Superior temporal gyrus (tissue), 1 donor: ENCODE results near the gene HMGN5.

Source experiments
- DNase-seq: peaks from one replicate; pipeline ENCODE4 v3.0.0-alpha.2; 2016; ENCODE audit errors: extremely low spot score

Gene HMGN5, protein sequence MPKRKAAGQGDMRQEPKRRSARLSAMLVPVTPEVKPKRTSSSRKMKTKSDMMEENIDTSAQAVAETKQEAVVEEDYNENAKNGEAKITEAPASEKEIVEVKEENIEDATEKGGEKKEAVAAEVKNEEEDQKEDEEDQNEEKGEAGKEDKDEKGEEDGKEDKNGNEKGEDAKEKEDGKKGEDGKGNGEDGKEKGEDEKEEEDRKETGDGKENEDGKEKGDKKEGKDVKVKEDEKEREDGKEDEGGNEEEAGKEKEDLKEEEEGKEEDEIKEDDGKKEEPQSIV

DNA sequence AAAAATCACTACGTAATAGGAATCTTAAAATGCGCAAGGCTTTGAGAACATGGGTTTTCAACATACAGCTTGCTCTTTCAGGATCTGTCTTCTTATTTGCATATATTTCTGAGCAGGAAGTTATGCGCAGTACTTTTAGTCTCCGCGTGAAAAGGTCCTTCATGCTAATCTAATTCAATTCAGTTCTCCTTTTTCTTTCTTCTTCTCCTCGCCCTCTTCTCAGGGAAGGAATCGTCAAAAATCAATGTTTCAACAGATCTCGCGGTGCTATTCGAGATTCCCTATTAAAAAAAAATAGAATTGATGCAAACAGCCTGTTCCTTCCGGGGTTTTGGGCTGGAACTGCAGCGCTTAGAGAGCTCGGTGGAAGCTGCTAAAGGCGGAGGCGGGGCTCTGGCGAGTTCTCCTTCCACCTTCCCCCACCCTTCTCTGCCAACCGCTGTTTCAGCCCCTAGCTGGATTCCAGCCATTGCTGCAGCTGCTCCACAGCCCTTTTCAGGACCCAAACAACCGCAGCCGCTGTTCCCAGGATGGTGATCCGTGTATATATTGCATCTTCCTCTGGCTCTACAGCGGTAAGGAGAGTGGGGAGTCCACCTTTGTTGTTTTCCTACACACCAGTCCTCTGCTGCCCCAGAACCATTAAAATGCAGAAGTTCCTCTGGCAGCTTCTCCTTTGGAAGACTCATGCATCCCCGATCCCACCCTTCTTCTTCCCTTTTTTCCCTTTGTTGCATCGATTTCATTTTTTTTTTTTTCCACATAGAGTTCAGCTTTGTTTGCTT lies at the start of gene HMGN5, which contains the start of gene SH3BGRL:
TSS of gene HMGN5 (minus strand) at position 243 of the 785 bp plus-strand sequence. CDS start 80,364 bp downstream, outside the sequence.
TSS of gene SH3BGRL (plus strand) at position 432 of the 785 bp plus-strand sequence. CDS start at position 531, 99 bp downstream.
- DNase-seq = peak; percentile 74

DNA sequence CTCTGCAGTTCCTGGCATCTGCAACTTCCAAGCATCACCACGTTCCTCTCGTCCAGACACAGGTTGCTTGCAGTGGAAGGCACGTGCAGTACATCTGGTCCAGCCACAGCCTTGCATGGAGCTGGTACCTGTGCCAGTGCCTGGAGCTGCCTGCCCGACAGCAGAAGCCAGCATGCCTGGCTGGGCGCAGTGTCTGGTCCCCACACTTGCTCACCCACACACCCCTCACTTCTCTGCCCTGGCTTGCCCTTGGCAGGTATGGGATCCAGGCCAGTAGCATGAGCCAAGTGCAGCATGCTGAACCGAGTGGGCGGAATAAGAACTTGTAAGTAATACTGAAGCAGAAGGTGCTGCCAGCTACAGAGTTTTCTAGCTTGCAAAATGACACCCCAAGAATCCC lies 40.0 kb upstream of the HMGN5 start:
- no peak for DNase-seq

DNA sequence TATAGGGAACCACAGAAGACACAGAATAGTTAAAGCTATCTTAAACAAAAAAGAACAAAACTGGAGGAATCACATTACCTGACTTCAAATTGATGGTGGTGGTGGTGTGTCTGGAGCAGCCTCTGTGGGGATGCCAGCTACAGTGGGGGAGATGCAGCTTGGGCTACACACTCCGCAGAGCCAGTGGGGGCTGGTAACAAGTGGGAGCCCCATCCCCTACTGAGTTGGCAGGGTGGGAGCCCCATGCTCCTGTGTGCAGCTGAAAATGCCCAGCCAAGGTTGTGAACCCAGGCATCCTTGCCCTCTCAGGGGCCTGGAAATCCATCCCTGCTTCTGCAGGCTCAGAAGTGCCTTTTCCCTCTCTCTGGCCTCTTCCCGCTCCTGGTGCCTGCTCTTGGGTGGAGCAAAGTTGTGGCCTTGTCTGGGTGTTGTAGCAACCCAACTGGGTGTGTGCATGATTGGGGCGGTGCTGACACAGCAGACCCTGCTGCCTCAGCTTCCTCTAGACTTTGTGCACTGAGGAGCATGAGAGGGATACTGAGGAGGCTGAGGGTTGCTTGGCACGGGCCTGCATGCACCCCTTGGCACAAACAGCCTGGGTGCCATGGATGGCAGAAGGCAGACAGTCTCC lies 39.1 kb upstream of the HMGN5 start:
- DNase-seq = no peak

DNA sequence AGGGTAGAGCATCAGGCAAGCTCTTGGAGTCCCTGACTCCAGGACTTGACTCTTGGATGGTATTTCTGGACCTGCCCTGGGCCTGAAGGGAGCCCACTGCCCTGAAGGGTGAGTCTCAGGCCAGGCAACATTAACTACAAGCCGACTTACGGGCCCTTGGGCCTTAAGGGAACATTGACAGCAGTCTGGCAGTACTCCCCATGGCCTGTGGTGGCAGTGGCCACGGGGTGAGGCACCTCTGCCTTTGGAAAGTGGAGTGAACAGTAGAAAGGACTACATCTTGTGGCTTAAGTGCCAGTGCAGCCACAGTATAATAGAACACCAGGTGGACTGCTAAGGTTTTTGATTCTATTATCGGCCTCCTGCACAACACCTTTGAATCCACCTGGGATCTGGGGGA lies 36.5 kb upstream of the HMGN5 start:
- DNase-seq = no peak

DNA sequence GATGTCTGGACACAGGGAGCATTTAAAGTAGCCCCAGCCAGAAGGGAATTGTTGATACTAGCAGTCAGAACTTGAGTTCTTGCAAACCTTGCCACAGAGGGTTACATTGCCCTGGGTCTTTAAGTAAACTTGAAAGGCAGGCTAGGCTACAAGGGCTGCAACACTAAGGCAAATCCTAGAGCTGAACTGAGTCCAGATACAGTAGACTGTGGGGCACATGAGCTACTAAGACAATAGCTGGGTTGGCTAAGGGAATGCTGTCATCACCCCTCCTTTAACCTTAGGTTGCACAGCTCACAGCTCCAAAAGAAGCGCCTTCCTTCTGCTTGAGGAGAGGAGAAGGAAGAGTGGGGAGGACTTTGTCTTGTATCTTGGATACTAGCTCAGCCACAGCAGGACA lies 35.8 kb upstream of the HMGN5 start:
- DNase-seq = no peak

DNA sequence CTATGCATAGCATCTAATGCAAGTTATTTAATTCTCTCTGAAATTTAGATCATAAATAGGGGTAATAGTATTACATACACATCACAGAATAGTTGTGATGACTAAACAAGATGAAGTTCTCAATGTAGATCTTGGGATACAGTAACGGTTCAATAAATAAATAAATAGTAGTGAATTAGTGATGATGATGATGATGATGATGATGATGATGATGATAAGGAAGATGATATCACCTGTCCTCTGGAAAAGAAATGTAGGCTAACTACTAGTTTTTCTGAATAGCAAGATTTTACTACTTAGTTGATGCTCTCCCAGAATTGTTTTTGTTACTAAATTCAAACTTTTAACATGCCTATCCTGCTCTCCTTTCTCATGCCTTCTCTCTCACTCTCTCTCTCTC lies 30.5 kb upstream of the HMGN5 start:
- no peak for DNase-seq

DNA sequence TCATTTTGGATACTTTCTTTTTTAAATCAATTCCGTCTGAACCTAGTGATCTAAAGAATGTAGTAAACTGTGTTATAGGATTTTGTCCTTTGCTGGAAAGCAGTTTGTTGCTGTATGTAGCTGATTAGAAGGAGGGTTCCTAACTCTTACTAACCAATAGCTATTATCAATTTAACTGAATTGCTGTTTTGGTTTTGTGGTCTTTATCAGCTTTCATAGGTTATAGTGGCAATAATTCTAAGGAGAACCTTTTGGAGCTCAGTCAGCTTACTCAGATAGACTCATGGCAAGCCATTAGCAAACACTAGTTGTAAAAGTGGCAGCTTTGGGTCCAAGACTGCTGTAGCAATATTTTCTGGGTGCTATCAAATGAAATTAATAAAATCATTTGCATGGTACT lies 29.8 kb upstream of the HMGN5 start:
- no peak for DNase-seq

DNA sequence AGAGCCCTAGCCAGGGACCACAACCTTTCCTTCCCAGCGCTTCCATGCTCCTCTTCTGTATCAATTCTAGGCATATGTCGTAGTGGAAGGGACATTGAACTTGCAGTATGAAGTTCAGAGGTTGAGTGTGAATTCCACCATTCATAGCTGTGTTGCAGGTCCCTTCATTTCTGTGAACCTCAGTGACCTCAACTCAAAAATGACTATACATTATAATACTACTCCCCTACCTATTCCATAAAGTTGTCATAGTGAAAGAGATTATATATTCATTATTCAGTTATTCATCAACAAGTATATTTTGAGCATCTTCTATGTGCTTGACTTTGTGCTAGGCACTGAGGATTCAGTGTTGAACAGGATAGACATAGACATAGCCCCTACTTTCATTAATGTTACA lies 28.2 kb upstream of the HMGN5 start:
- DNase-seq = no peak

DNA sequence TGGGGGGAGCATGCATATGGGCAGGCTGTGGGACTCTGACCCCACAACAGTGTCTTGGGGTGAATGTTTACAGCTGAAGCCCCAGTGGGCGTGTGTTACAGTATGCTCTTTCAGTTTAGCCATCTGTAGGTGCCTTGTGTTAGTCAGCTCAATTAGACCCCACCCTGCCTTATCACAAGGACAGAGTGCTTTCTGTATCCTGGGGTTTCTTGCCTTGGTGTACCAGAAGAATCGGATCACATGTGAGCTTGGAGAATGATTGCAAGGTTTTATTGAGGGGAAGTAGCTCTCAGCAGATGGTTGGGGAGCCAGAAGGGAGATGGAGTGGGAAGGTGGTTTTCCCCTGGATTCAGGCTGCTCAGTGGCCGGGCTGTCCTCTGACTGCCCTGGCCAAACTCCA lies 27.5 kb upstream of the HMGN5 start:
- no peak for DNase-seq

DNA sequence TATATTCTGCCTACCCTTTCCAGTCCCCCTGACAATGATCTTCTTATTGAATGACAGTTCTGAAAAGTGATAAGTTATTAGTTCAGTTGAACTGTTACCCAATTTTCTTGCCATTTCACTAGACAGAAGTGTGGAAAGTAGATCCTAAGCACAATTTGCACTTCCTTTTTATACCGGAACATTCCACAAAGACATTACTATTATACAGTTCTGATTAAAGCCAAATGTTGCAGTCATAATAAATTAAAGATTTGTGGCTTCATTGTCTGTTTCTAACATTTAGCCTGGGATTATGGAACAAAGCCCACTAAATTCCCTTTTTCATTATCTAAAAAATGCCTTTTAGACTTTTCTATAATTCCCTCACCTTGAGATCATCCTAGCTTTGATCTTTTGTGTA lies 14.0 kb upstream of the HMGN5 start:
- DNase-seq = no peak

DNA sequence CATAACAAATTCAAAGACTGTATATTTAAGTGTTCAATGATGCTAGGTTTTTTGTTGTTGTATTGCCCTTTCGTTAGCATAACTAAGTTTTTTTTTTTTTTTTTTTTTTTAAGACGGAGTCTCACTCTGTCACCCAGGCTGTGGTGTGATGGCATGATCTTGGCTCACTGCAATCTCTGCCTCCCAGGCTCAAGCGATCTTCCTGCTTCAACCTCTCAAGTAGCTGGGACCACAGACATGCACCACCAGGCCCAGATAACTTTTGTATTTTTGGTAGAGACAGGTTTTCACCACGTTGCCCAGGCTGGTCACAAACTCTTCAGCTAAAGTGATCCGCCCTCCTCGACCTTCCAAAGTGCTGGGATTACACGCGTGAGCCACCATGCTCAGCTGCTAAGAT lies 7.2 kb upstream of the HMGN5 start:
- no peak for DNase-seq

DNA sequence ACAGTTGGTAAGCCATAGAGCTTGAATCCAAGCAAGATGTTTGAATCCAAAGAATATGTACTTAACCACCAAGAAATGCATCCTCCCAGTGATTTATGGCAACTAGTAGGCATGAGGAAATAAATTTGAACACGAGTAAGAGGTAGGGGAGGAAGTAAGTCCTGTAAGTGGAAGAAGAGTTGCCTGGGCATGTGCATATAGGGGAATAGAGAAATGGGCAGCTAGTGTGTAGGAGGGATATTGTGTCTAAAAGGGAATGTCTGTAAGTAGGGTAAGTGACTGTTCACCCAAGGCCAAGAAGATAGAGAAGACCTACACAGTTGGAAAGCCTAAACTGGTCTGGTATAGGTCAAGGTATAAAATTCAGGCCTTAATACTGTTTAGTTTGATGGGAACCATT lies 4.8 kb upstream of the HMGN5 start:
- no peak for DNase-seq

DNA sequence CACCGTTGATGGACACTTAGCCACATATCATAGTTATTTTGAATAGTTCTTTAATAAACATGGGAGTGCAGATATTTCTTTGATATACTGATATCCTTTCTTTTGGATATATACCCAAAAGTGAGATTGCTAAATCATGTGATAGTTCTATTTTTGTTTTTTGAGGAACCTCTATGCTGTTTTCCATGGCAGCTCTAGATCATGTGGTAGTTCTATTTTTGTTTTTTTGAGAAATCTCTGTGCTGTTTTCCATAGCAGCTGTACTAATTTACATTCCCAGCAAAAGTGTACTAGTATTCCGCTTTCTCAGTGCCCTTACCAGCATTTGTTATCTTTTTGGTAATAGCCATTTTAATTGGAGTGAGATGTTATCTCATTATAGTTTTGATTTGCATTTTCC lies 3.8 kb upstream of the HMGN5 start:
- no peak for DNase-seq

DNA sequence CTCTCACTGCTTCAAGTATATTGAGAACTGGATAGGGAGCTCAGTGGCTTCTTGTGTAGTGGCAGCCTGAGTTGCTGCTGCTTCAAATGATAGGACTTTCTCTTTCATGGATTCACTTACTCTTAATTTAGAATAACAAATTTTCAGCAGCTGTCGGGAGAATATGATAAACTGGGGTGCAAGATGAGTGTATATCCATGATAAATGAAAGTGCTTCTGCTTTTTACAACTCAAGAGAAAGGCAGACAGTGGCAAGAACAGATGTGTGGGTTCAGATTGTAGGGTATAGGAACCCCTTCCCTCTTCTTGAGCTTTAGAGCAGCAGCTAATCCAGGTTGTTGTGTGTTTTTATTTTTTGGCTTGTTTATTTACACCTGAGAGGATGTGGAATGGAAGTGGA lies 1.2 kb upstream of the HMGN5 start:
- no peak for DNase-seq

DNA sequence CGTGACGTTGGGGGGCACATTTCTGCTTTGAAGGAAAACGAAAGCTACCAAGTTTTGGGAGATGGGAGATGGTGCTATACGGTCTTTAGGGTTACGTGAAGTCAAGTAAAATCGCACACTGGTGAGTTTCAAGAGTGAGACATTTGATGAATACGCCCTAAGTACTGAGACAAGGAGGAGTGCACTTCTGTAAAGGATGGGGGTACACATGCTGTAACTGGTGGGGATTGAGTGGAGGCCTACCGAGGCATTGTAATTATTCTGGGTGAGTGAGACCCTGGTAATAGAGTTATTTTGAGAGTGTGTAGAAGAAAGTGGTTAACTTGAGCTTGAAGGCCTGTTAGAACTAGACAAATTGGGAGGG lies 725 bp upstream of the HMGN5 start:
- DNase-seq = no peak

DNA sequence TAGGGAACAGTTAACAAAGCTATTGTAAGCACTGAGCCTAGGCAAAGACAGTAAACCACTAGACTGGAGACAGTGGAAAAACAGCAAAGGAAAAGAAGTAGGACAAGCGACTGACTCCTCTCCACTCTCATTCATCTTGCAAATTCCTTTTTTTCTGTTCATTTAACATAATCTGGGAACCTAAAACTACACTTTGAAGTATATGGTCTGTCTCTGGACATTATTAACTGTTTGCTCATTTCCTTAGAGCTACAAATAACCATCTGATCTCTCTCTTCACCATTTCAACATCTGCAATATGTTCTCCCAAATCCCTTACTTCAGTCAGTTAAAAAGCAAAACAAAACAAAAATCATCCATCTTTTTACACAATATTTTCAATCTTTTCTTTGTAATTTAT lies 642 bp downstream of the HMGN5 start:
- peak; percentile 22 for DNase-seq

DNA sequence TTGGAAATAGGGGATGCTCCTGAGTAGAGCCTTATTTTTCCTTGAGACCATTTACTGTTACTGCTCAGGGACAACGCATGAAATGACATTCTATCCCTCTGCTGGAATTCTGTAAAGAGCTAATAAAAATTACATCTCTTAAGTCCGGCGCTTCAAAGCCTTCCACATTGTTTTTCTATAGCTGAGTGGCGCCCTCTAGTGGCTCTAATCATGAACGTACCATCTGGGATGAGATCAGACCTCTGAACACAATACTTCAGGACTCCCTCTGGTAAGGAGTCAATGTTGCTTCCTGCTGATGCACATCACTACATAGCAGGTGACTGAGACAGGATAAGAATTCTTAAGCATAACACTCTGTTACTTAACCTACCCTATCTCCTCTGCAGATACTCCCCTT lies 6.0 kb downstream of the HMGN5 start:
- peak; percentile 58 for DNase-seq

DNA sequence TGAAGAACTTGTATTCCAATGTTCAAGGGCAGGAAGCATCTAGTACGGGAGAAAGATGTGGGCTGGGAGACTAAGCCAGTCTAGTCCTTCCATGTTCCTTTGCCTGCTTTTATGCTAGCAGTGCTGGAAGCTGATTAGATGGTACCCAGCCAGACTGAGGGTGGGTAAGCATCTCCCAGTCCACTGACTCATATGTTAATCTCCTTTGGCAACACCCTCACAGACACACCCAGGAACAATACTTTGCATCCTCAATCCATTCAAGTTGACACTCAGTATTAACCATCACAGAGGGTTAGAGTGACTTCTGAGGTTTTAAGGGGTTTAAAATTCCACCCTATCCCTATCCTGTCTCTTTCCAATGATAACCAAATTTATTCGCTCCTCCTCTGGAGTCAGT lies 6.5 kb downstream of the HMGN5 start:
- DNase-seq = no peak

DNA sequence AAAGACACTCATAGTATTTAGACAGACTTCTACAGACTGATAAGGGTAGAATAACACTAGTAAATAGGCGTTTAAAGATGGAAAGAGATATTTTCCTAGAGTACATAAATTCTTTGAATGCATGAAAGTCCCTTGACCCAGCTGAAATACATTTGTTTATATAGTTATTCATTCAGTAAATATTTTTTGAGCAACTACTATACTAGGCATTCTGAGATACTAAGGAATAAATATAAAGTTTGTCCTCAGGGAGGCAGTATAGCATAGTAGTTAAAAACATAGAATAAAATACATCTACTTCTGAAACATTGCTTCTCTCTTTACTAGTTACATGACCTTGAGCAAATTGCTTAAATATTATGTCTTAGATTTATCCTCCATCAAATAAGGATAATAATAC lies 27.4 kb downstream of the HMGN5 start:
- peak; percentile 69 for DNase-seq

DNA sequence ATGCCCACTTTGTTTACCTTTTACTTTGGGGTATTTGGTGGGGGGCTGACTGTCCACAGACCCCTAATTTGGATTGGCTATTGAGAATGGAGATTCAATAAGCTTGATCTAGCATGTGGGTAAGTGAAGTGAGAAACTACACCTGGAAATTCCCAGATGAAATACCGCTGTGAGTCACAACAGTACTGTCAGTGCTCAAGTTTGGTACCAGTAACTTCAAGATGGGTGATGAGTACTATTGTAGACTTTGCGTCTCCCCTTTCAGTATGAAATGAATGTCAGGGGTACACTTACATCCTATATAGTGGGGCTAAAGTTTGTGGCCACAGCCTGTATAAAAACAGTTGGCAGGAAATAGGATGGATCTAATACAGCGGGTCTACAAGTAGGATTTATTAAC lies 33.3 kb downstream of the HMGN5 start:
- no peak for DNase-seq

DNA sequence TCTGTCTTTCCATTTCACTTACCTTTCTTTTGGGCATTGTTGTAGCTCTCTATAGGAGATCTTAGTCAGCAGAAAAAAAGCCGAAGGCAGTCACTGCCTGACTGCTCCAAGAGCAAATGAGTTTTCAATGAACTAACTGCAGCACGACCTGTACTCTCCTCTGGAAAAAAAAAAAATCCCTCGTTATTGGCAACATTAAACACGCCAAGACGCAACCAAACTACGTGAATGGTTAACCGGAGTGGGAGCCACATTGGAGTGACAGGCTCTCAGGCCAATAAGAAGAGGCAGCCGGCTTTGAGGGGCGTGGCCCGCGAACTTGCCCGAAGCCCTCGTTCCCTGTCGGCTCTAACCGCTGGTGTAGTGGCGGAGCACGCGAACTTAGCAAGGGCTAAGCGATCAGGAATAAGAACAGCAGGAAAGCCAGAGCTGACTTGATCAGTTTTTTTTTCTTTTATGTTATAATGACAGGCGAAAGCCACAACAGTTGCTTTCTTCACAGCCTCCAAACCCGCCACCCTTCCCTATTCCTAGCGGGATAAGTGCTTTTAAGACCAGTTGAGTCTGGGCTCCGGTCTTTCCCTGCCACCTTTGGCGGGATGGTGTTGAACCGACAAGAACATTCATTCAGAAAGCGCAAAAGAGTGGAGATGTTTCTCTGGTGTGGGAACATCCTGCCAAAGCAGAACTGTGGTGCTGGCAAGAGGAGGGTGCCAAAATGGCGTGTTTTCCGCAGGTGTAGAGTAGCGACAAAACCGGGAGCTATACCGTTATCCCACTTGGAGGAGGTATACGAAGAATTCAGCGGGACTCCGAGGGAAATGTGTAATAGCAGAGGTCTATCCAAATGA lies 80.0 kb downstream of the HMGN5 start:
- DNase-seq = peak; percentile 91

DNA sequence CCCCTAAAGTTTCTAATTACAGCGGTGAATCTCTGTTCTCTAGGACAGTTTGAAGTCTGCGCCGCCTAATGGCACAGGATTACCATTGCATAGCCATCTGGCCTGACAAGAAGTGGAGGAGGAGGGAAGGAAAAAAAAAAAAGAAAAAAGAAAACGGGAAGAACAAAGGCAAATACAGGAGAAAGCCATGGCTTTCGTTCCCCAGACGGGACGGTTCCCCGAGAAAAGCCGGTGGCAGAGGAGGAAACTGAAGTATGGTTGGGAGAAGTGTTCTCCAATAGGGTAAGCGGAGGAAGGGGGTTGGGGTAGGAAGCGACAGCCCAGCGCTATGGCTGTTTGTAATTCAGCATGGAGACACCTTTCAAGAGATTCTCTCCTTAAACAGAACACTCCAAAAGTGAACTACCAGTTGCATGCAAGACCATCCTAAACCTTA lies 80.8 kb downstream of the HMGN5 start:
- DNase-seq = peak; percentile 75
